Prostate gland (tissue), 2 donors: Measurements from ENCODE around the gene HIVEP3. TPM values are rescaled to one million over a fixed set of nuclear protein-coding genes. Genes with fewer than 3 reads are reported as not detected.

Experiments
- DNase-seq: peaks from one replicate; pipeline ENCODE4 v3.0.0-alpha.2; 2019; ENCODE audit warnings: low spot score
- H3K27ac ChIP-seq, 2 donors: fragments of 200-600 bp; sonication (generic); 2 replicates each; pipeline ENCODE4 v1.5.1; 2017 to 2019
- H3K27me3 ChIP-seq: fragments of 200-600 bp; sonication (generic); replicated peaks from 2 replicates; pipeline ENCODE4 v1.5.1; 2019; ENCODE audit not compliant: insufficient read depth
- H3K36me3 ChIP-seq, 2 donors: fragments of 200-600 bp; sonication (generic); 1 replicate in 1 of 2; 2 replicates in 1 of 2; pipeline versions ENCODE4 v1.5.1 to v1.8.1; 2017 to 2019
- H3K4me1 ChIP-seq: fragments of 200-600 bp; sonication (generic); replicated peaks from 2 replicates; pipeline ENCODE4 v1.5.1; 2019
- H3K4me3 ChIP-seq, 2 donors: fragments of 200-600 bp; sonication (generic); 2 replicates each; pipeline ENCODE4 v1.5.1; 2017 to 2019
- H3K9me3 ChIP-seq: fragments of 200-600 bp; sonication (generic); 2 replicates; pipeline ENCODE4 v1.5.1; 2017
- CTCF ChIP-seq, 4 experiments: fragments of 200-600 bp in 2 of 4; fragments of 450-650 bp in 2 of 4; sonication (generic) in 2 of 4; IDR thresholded peaks; 1 replicate in 3 of 4; 2 replicates in 1 of 4; pipeline ENCODE4 v1.5.1; 2016 to 2019; ENCODE audit warnings: antibody characterized with exemption in 4 of 4, mild to moderate bottlenecking in 2 of 4, moderate library complexity in 2 of 4
- POLR2A ChIP-seq: fragments of 450-650 bp; IDR thresholded peaks from one replicate; pipeline ENCODE4 v1.6.1; 2016; ENCODE audit warnings: antibody characterized with exemption, mild to moderate bottlenecking
- POLR2AphosphoS5 ChIP-seq: sonication (generic); formaldehyde crosslinking; IDR thresholded peaks from one replicate; pipeline ENCODE4 v1.6.1; 2017; ENCODE audit warnings: antibody characterized with exemption
- WGBS: methylation state at CpG from one replicate; pipeline ENCODE4 v1.1.5; 2018; 5-methylcytosine and 5-hydroxymethylcytosine counted together
- intact Hi-C: fragments of 100-400 bp; cut with DNase I; formaldehyde crosslinking; loops from one replicate; pipeline ENCODE4 v1.14.2; 2022
- total RNA-seq, 2 donors: library from RNA; depleted of rRNA; stranded (reverse); fragments of >200 nt; gene quantifications; one replicate each; pipeline ENCODE4 v1.1.0, GENCODE V29; 2016

The HIVEP3 gene
- total RNA-seq, 2 donors from 2014 or later = 9.3 to 11.2 TPM

- Histone ChIP-seq H3K9me3 (no peaks in the 10 kb centered on the region), H3K36me3 (no peaks in the 10 kb centered on the region), H3K27me3 (no peaks in the 10 kb centered on the region), H3K27ac (no peak overlapping the region), H3K4me1 (no peaks in the 10 kb centered on the region), H3K4me3 (no peak overlapping the region)
- WGBS = 89% methylated on average over 9 of the region's 9 CpGs
- no peak for TF ChIP-seq POLR2AphosphoS5
- TF ChIP-seq CTCF (IDR thresholded peaks at IDR 0.05) = no peak
- intact Hi-C loops = no loop called here
- DNase-seq = no peak
Observed at GRCh38 chr1:41656825-41657500, 261.8 kb downstream of the HIVEP3 start.

- no peak for DNase-seq
- intact Hi-C loops = no loop called here
- TF ChIP-seq CTCF (IDR thresholded peaks at IDR 0.05) (no peak), POLR2A (no peak), POLR2AphosphoS5 (no peak)
- no peaks in the 10 kb centered on the region for H3K4me1 ChIP-seq
- no peaks in the 10 kb centered on the region for H3K27me3 ChIP-seq
- no peaks in the 10 kb centered on the region for H3K9me3 ChIP-seq
- no peak overlapping the region for H3K27ac ChIP-seq
- no peaks in the 10 kb centered on the region for H3K36me3 ChIP-seq
- 56% methylated on average over 2 of the region's 2 CpGs for WGBS
- no peak overlapping the region for H3K4me3 ChIP-seq
Observed at GRCh38 chr1:41656068-41656467, 262.7 kb downstream of the HIVEP3 start.

GRCh38 chr1:41655632-41656031, 263.1 kb downstream of the HIVEP3 start:
- no peaks in the 10 kb centered on the region for H3K4me1 ChIP-seq
- H3K4me3 ChIP-seq = no peak overlapping the region
- intact Hi-C loops = no loop called here
- H3K27me3 ChIP-seq = no peaks in the 10 kb centered on the region
- 81% methylated on average over 3 of the region's 3 CpGs for WGBS
- TF ChIP-seq POLR2AphosphoS5 = no peak
- TF ChIP-seq POLR2A = no peak
- TF ChIP-seq CTCF (IDR thresholded peaks at IDR 0.05) = no peak
- no peak overlapping the region for H3K27ac ChIP-seq
- no peak for DNase-seq
- H3K9me3 ChIP-seq = no peaks in the 10 kb centered on the region
- H3K36me3 ChIP-seq = no peaks in the 10 kb centered on the region

GRCh38 chr1:41653574-41653973, 265.1 kb downstream of the HIVEP3 start:
- H3K27me3 ChIP-seq = no peaks in the 10 kb centered on the region
- WGBS = 93% methylated on average over 3 of the region's 3 CpGs
- DNase-seq = no peak

More at GRCh38 chr1:41653574-41653973, 265.1 kb downstream of the HIVEP3 start:
- H3K27ac ChIP-seq = no peak overlapping the region
- H3K4me1 ChIP-seq = no peaks in the 10 kb centered on the region
- intact Hi-C loops = no loop called here
- no peak for TF ChIP-seq CTCF (IDR thresholded peaks at IDR 0.05)
- TF ChIP-seq POLR2AphosphoS5 = no peak
- no peak for TF ChIP-seq POLR2A
- H3K9me3 ChIP-seq = no peaks in the 10 kb centered on the region
- no peak overlapping the region for H3K4me3 ChIP-seq
- H3K36me3 ChIP-seq = no peaks in the 10 kb centered on the region
